Right hindlimb (tissue), 1 donor: ENCODE measurements around the gene SLC12A8.

Experiments used
- DNase-seq: peaks from one replicate; pipeline ENCODE4 v3.0.0-alpha.2; 2018

The SLC12A8 gene

GRCh38 chr3:125150525-125151441, 61.8 kb downstream of the SLC12A8 start:
- DNase-seq, result no peak

GRCh38 chr3:125149462-125149861, 63.1 kb downstream of the SLC12A8 start:
- no peak for DNase-seq

DNA sequence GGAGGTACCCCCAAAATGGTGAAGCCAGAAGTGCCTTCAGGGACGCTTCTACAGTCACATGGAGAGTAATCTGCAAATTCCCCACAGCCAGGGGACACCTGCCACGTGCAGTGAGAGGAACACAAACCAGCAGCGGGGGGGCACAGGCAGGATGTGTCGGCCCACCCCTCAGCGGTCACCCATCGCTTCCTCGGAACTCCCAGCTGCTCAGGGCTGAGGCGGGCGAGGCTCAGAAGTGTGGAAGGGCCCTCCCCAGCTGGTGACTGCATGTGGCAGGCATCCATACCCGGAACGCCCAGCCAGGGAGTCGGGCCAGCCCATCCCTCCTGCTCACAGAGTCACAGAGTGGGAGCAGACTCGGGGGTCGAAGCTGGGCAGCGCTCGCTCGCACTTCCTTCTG, 63.7 kb downstream of the SLC12A8 start:
- DNase-seq, result peak; percentile 86

- no peak for DNase-seq
These were observed 64.3 kb downstream of the SLC12A8 start for GRCh38 chr3:125148016-125148812.

- DNase-seq, result no peak
These were observed 65.1 kb downstream of the SLC12A8 start for GRCh38 chr3:125147491-125147820.

GRCh38 chr3:125146626-125147490, 65.7 kb downstream of the SLC12A8 start:
- DNase-seq, result no peak

- DNase-seq, result no peak
These were observed 66.6 kb downstream of the SLC12A8 start for GRCh38 chr3:125145751-125146475.

- no peak for DNase-seq
These were observed 67.8 kb downstream of the SLC12A8 start for GRCh38 chr3:125144653-125145314.

DNA sequence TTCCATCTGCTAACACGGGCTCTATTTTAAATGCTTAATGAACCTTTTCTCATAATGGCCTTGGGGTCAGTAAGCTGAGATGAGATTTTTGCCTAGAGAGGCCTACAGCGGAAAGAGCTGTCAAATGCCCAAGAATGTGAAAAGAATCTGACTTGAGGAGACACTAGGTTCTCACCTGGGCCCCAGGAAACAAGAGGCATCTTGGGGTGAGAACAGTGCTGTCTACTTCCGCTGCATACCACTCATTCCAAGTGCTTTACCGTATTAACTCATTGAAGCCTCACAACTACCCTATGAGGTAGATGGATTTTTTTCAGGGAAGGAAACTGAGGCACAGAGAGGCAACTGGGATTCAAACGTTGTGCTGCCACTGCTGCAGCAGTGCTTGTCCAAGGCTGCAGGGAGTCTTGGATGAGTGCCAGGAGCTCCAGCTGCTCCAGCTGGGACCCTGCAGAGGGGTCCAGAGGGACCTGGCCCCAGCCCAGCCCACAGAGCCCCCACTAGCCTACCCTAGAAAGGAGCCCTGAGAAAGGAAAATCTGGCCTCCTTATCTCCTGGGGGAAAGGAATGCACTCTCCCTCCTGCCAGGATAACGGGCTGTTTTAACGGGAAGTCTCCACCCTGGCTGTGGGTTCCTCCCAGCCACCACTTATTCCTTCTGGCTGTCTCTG, 68.4 kb downstream of the SLC12A8 start:
- no peak for DNase-seq

DNA sequence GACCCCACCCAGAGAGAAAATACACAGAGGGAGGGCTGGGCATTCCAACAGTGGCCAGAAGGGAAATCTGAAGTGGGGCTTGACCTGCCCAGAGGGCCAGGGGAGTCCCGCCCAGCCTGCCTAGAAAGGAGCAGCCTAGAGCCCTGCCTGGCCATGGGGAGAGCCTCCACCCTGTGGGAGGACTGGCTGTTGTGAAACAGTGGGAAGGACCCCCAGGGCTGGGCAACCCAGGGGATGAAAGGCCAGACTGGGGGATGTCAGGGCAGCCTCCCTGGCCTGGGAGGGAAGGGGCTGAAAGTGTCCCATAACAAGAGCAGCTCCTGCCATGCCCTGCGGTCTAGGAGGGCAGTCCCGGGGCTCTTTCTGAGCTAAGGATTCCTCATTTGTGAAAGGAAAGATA, 69.0 kb downstream of the SLC12A8 start:
- no peak for DNase-seq

DNA sequence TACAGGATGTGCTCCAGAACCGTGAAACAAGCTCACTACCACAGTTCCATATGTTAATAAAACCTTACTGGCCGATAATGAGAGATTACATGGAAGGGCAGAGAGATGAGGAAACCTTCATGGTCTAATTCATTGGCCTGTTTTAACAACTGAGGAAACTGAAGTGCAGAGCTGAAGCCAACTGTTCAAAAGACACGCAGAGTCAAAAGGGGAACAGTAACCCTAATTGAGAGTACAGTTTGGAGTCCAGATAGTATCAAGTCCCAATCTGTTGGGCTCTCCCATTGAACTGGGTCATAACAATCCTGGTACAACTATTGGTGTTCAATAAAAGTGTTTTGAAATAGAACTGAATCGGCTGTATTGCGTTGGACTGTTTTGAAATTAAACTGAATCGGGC, 69.6 kb downstream of the SLC12A8 start:
- DNase-seq, result no peak

GRCh38 chr3:125142420-125142778, 70.1 kb downstream of the SLC12A8 start:
- DNase-seq, result no peak

DNA sequence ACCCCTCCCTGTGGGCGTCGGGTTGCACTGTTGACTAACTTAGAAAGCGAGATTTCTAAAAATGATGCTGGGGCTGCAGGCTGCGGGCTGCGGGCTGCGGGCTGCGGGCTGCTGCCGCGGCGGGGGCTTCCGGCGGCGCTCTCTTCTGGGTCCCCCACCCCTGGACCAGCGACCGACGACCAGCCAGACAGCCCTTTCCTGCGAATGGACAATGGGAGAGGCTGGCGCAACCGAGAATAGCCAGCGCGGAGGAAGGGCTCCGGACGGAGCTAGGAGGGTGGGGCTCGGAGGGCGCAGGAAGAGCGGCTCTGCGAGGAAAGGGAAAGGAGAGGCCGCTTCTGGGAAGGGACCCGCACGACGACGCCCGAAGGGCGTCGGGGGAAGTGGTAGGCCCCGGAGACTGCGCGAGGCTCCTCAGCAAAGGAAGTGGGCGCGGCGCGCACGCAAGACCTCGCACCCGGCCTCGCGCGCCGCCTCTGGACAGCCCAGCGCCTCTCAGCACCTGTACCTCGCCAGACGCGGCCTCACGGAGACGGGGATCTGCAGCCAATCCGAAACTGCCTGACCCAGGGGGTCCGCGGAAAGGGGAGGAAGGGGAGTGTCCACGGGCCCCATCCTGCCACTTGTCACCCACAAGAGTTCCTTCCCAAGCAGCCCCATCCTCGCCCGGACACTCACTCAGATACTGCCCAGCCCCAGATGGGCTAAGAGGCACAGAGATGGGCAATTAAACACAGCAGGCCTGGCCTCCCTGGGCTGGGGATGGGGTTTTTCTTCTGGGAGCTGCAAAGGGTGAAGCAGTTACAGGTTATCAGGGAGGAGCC, 70.7 kb downstream of the SLC12A8 start:
- peak; percentile 69 for DNase-seq

- peak; percentile 52 for DNase-seq
These were observed 71.5 kb downstream of the SLC12A8 start for GRCh38 chr3:125140818-125141595.

DNA sequence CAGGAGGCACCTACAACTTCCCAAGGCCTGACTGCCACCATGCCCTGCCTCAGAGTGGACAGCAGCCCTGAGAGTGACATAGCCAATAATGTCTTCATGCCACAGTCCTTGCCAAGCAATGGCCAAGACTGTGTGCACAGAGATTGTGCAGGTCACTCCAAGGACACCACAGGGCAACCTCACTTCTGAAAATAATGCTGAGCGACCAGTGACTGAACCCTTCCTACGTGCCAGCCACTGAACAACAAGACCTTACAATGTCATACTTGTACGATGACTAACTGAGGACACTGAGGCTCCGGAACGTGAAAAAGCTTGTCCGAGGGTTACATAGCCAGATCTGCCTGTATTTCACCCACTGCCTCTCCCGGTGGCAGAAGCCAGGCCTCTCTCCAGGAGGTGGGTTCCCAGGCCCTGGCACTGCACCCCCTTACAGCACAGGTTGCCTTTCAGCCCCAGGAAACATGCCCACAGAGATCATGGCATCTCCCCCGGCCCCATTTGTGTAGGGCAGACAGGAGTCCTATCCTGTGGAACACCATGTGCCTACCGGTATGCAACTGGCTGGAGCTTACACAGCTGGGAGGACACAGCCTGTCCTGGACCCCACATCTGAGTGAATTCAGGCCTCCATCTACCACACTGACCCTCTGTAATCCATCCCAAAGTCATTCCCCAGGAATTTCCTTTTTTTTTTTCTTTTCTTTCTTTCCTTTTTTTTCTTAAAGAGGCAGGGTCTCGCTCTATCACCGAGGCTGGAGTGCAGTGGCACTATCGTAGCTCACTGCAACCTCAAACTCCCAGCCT, 72.3 kb downstream of the SLC12A8 start:
- DNase-seq, result no peak

DNA sequence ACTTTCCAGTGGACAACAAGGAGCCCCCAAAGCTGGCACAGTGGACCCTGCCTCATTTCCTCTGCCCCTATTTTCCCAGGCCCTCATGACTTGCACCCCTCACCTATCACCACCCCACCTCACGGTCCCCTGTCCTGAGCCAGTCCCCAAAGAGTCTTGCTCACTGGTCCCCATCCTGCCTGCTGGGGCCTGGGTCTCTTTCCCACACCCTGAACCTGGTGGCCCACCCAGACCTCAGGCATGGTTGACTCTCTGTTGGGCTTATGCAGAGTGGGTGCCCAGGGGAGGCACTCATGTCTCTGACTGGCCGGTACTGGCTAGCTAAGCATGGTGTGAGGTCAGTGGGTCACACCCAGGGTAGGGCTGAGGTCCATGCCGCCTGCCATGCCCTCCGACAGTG, 73.2 kb downstream of the SLC12A8 start:
- no peak for DNase-seq

DNA sequence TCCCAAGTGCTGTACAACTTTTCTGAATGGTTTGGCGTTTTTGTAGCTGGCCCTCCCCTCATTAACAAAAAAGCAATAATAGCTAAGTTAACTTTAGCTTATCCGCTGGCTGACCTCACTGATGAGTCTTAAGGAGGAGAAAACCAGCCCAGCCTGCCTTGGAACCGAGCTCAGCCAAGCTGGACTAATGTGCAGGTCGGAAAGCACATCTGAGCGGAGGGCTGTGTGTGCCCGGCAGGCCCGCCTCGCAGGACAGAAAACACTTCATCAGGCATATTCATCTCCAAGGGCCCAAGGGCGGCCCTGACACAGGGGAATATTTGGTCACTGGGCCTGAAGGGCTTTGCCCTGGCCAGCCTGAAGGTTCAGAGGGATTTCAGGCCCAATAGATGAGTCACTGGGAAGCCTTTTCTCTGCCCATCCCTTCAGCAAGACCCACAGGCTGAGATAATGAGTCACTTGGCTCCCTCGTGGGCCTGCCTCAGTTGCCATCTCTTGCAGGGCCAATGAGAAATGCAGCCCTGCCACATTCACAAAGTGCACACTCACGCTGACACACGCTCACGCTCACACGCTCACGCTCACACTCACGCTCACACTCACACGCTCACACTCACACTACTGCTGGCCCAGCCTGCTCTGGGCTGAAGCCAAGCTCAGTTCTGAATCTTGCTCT, 75.1 kb downstream of the SLC12A8 start:
- DNase-seq, result peak; percentile 68

- DNase-seq, result no peak
These were observed 75.6 kb downstream of the SLC12A8 start for GRCh38 chr3:125136966-125137357.
